Esophagus muscularis mucosa (tissue), 3 donors: ENCODE measurements around the gene SPSB2.

Experiments used
- CTCF ChIP-seq, 3 experiments: fragments of 200-600 bp in 2 of 3; fragments of 450-650 bp in 1 of 3; sonication (generic) in 2 of 3; IDR thresholded peaks; one replicate each; pipeline ENCODE4 v1.5.1; 2017 to 2019; ENCODE audit warnings: antibody characterized with exemption in 3 of 3, mild to moderate bottlenecking in 2 of 3, moderate library complexity in 1 of 3
- POLR2A ChIP-seq: fragments of 450-650 bp; IDR thresholded peaks from one replicate; pipeline ENCODE4 v1.6.1; 2017; ENCODE audit warnings: antibody characterized with exemption, moderate library complexity, mild to moderate bottlenecking, low read depth

DNA sequence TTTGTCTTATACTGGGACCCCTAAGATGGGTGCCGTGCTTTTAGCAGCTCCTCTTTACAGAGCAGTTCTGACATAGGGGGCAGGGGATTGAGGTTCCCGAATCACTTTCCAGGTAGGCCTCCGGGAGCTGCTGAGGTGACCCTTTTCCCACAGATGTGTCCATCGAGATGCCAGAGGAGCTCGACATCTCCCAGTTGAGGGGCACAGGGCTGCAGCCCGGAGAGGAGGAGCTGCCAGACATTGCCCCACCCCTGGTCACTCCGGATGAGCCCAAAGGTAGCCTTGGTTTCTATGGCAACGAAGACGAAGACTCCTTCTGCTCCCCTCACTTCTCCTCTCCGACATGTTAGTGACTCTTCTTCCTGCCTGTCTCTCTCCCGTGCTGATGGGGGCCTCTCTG lies 10.1 kb downstream of the SPSB2 start:
- no peak for TF ChIP-seq CTCF (IDR thresholded peaks at IDR 0.05)
- TF ChIP-seq POLR2A: no peak
